Stimulated activated CD4-positive, alpha-beta T cell treated with anti-CD3 and anti-CD28 coated beads, Interleukin-4, amount 100 ng/mL, for 4 hours (primary cell): Measurements from ENCODE around the gene NOL9.
"Not testable (repeated sequence)": the region's sequence is repeated elsewhere in the genome, so short reads cannot be mapped to it uniquely, and the experiment has no call there.

Experiments
- DNase-seq, 2 experiments: peaks; one replicate each; pipeline ENCODE4 v3.0.0-alpha.2; 2020

Gene NOL9

GRCh38 chr1:6570987-6571386 lies 16.7 kb upstream of the NOL9 start:
- DNase-seq = no peak

GRCh38 chr1:6570100-6570499 lies 15.8 kb upstream of the NOL9 start:
- DNase-seq = no peak

GRCh38 chr1:6569033-6569432 lies 14.7 kb upstream of the NOL9 start:
- no peak for DNase-seq

- no peak for DNase-seq
Observed at GRCh38 chr1:6560267-6560666, 6.0 kb upstream of the NOL9 start.

GRCh38 chr1:6559161-6559560 lies 4.8 kb upstream of the NOL9 start:
- not testable (repeated sequence) for DNase-seq

GRCh38 chr1:6557597-6557996 lies 3.3 kb upstream of the NOL9 start:
- DNase-seq = no peak

- DNase-seq = no peak
Observed at GRCh38 chr1:6554907-6555778, 830 bp upstream of the NOL9 start, which contains the start of gene TAS1R1. TSS of gene TAS1R1 (plus strand) at chr1:6555307. CDS start at chr1:6555374, 67 bp downstream.

GRCh38 chr1:6547301-6547700 lies 7.0 kb downstream of the NOL9 start:
- no peak for DNase-seq

GRCh38 chr1:6546326-6546725 lies 8.0 kb downstream of the NOL9 start:
- no peak for DNase-seq

GRCh38 chr1:6545276-6546112 lies 8.8 kb downstream of the NOL9 start:
- peak in 1 of 2 experiments; percentile 10 for DNase-seq

GRCh38 chr1:6544831-6545230 lies 9.5 kb downstream of the NOL9 start:
- DNase-seq = no peak

- DNase-seq = no peak
Observed at GRCh38 chr1:6538956-6539355, 15.4 kb downstream of the NOL9 start.

- DNase-seq = no peak
Observed at GRCh38 chr1:6536291-6536690, 18.0 kb downstream of the NOL9 start.

GRCh38 chr1:6535214-6535613 lies 19.1 kb downstream of the NOL9 start:
- DNase-seq = no peak

GRCh38 chr1:6534248-6534822 lies 20.0 kb downstream of the NOL9 start:
- no peak for DNase-seq

GRCh38 chr1:6531996-6532395 lies 22.3 kb downstream of the NOL9 start:
- no peak for DNase-seq

GRCh38 chr1:6530504-6531160 lies 23.7 kb downstream of the NOL9 start:
- DNase-seq = no peak

GRCh38 chr1:6528492-6528891 lies 25.8 kb downstream of the NOL9 start:
- no peak for DNase-seq

GRCh38 chr1:6526316-6526715 lies 28.0 kb downstream of the NOL9 start:
- DNase-seq = no peak

- DNase-seq = no peak
Observed at GRCh38 chr1:6523566-6523965, 30.7 kb downstream of the NOL9 start.

GRCh38 chr1:6521536-6521935 lies 32.8 kb downstream of the NOL9 start:
- DNase-seq = no peak

- DNase-seq = no peak
Observed at GRCh38 chr1:6519935-6520671, 34.2 kb downstream of the NOL9 start.
